CD4-positive, alpha-beta T cell treated with Interleukin-17A for 1 hour (primary cell): ENCODE measurements around the gene LAMC1.

Experiments used
- DNase-seq: peaks from one replicate; pipeline ENCODE4 v3.0.0-alpha.2; 2020

Gene LAMC1

DNA sequence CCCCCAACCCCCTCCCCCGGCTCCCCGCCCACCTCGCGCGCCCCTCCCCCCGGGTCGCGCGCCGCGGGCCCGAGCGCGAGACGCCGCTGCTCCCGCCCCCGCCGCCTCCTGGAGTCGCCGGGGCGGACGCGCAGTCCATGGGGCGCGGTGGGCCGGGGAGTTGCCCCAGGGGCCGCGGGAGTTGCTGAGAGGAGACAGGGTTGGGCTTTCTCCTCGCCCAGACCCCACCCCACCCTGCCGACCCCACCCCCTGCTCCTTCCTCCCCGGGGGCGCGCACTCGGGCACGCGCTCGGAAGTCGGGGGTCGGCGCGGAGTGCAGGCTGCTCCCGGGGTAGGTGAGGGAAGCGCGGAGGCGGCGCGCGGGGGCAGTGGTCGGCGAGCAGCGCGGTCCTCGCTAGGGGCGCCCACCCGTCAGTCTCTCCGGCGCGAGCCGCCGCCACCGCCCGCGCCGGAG is at the start of gene LAMC1:
TSS of gene LAMC1 (plus strand) at position 275 of the 455 bp plus-strand sequence. CDS start 297 bp downstream, outside the sequence.
- DNase-seq, result no peak

DNA sequence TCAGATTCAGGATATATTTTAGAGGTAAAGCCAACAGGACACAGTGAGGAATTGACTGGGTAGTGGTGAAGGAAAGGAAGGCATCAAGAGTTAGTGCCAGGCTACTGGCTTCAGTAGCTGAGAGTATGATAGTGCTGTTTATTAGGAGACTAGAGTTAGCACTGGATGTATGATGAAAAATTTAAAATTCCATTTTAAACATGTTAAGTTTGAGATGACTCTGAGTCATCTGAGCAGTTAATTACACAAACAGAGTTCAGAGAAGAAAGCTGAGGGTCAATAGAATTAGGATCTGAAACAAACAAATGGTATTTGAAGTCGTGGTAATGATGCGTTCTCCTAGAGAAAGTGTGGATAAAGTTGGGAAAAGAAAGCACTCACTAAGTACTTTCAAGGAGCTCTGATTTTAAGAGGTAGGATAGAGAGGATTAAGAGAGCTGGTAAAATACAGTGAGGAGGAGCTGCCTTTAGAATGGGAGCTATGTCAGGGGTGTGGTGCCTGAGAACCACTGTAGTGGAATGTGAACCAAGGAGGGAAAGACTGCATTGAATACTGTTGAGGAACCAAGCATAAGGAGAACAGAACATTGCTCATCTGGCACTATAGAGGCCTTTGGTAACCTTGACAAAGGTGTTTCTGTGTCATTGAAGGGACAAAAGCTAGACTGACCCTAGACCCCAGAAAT is 48.6 kb upstream of the LAMC1 start:
- DNase-seq, result no peak

DNA sequence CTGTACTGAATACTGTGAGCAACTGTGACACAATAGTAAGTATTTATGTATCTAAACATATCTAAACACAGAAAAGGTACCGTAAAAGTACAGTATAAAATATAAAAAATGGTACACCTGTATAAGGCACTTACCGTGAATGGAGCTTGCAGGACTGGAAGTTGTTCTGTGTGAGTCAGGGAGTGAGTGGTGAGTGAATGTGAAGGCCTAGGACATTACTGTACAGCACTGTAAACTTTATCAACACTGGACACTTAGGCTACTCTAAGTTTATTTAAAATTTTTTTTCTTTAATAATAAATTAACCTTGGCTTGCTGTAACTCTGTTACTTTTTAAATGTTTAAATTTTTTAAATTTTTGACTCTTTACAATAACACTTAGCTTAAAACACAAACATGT is 45.7 kb upstream of the LAMC1 start:
- no peak for DNase-seq

DNA sequence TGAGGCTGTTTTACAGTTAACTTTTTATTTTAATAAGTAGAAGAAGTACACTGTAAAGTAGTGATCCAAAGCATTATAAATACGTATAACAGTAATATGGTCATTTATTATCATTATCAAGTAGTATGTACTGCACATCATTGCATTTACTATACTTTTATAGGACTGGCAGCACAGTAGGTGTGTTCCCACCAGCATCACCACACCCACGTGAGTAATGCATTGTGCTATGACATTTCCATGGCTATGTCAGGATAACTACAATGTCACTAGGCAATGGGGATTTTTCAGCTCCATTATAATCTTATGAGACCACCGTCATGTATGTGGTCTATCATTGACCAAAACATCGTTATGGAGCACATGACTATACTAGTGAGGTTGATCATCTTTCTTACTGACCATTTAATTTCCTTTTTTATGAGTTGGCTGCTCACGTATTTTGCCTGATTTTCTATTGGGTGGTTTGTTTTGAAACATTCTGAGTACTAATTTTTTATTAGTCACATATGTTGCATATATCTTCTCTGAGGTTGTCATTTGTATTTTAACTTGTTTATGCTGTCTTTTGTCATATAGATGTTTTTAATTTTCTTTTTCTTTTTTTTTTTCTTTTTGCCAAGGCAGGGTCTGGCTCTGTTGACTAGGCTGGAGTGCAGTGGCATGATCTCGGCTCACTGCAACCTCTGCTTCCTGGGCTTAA is 44.9 kb upstream of the LAMC1 start:
- no peak for DNase-seq

DNA sequence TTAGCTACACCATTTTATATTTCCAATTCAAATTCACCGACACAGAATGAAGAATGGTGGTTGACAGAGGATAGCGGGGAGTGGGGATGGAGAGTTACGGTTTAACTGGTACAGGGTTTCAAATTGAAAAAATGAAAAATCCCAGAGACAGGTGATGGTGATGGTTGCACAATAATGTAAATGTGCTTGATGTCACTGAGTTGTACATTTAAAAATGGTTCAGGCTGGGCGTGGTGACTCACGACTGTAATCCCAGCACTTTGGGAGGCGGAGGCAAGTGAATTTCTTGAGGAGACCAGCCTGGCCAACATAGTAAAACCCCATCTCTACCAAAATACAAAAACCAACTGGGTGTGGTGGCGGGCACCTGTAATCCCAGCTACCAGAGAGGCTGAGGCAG is 39.1 kb upstream of the LAMC1 start:
- DNase-seq, result no peak

DNA sequence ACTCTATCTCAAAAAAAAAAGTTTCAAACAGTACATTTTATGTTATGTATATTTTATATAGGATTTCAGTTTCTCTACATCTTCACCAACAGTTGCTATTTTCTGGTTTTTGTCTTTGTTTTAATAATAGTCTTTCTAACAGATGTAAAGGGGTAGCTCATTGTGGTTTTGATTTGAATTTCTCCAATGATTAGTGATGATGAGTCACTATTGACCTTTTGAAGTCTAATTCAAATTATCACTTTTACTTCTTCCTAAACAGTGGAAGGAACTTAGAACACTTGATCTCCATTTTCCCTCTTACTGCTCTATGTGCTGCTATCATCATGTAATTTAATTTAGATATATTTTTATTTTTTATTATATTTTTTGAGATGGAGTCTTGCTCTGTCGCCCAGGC is 38.6 kb upstream of the LAMC1 start:
- DNase-seq, result no peak

DNA sequence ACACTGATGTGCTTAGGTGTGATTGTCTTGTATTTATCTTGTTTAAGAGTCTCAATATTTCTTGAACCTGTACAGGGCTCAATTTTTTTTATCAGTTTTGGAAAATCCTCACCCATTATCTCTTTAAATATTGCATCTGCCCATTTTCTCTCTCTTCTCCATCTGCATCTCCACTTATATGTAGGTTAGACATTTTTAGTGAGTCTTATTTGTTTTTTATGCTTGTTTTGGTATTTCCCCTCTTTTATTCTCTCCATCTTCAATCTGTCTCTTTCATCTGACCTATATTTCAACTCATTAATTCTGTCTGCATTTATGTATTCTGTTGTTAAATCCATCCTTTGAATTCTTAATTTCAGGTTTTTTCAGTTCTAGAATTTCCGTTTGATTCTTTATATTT is 37.3 kb upstream of the LAMC1 start:
- DNase-seq, result no peak

DNA sequence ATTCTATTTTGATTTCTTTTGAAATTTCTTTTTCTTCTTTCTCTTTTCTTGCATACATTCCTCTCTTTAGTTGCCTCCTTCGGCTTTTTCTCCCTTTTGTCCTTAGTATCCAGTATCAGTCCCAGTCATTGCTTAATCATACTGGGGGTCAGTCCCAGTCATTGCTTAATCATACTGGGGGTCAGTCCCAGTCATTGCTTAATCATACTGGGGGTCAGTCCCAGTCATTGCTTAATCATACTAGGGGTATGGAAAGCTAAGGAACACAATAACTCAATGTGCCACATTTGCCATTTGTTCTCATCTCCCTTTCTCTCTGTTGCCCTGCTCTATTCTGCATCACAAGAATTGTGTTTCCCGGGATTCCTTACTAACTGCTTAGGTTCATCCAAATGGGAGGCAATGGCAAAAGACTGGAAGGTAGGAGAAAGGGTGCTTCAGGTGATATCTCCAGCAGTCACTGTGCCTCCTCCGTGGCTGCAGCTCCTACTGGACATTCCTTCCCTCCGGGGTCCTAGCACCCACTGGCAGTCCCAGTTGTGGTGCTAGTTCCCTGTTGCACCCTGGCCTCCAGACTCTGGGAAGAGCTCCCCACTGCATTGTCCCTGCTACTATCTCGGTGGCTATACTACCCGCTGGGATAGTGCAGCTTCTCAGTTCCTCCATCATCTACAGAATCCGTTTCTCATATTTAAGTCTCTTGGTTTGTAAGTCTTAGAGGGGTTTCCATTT is 32.6 kb upstream of the LAMC1 start:
- no peak for DNase-seq

DNA sequence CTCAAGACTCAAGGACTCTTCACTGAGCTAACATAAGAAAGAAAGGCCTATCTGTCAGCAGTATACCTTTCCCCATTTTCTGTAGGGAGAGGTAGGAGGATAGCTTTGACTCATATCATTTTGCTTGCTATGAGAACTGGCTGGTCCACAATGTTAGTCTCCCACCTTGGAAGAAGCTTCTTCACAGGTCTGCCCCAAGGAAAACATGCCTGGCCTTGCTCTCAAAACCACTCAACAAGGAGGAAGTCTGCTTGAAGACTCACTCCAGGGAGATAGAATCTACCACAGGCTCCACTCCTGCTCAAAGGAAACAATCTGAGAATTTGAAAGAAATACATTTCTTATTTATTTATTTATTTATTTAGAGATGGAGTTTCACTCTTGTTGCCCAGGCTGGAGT is 29.5 kb upstream of the LAMC1 start:
- no peak for DNase-seq

DNA sequence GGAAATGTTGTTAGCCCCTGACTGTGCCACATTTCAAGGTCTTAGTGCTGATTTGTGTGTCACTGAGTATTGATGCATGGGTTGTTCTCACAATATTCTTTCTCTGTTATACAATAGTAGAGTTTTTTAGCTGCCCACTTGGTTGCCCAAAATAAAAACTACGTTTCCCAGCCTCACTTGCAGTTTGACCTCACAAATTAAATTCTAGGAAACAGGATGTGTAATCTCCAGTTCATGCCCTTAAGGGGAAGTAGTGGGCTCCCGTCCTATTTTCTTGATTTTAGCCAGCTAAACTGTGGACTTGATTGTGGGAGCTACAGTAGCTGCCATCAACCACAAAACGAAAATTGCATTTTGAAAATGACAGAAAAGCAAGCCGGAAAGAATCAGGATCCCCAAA is 27.3 kb upstream of the LAMC1 start:
- DNase-seq, result no peak

DNA sequence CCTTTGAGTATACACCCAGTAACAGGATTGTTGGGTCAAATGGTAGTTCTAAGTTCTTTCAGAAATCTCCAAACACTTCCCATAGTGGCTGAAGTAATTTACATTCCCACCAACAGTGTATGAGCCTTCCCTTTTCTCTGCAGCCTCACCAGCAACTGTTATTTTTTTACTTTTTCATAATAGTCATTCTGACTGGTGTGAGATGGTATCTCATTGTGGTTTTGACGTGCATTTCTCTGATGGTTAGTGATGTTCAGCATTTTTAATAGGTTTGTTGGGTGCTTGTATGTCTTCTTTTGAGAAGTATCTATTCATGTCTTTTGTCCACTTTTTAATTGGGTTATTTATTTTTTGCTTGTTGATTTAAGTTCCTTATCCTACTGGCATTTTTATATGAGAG is 26.4 kb upstream of the LAMC1 start:
- no peak for DNase-seq

DNA sequence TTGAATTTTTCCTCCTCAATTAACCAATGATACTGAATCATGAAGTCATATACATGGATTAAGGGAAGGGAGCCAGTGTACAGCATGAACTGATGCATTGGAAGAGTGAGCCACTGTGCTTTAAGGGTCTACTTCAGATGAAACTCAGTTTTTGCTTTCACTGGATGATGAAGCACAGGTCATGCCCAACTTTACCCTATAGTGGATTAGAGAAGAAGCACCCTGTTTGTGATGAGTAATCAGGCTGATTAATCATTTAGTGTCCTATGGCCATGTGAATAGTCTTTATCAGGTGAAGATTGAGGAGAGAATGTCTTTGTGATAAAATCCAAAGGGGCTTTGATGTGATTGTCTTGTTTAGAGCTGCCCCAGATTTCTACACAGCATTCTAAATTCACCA is 24.7 kb upstream of the LAMC1 start:
- DNase-seq, result no peak

DNA sequence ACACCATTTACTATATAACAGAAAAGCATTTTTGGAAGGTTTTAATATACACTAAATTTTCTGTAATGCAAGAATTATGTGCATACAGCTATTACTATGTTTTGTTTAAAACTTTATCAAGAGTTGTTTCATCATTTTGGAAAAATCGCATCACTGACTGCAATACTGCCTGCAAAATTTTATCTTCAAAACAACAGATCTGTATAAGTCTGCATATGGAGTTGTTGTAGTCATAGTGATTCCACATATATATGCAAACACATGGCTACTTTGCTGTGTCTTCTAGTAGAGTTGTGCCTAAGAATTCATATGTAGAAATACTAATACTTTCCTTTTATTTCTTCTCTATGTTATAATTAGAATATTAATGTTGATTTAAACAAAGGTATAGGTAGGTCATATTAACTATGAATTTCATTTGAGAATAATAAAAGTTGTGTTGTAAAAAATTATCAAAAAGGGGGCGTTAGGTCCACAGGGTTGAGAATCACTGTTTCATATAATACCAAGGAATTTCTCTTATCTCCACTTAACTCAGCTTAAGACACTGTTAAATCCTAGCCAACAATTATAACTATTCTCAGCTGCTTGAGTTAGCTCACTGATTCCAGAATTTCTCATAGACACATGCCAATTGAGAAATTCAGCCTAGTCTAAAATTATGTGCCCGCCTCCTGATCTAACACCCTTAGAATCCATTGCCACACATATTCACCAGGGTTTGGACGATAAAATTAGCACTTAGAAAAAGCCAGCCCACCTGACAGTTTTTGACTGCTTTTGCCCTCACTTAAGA is 22.9 kb upstream of the LAMC1 start:
- DNase-seq, result no peak

DNA sequence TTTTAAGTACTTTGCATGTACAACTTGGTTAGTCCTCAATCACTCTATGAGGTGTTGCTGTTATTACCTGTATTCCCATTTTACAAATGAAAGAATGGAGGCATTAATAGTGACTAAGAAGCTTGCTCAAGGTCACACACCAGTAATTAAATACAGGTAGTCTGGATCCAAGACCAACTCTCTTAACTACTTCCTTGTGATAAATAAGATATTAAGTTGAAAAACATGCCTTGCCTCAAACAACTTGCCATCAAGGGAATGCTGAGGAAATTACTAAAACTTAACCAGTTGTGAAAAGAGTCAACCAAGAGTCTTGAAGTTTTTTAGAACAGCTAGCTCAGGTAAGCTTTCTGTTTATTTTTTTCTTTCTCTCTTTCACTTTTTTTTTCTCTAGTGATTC is 21.0 kb upstream of the LAMC1 start:
- DNase-seq, result no peak

DNA sequence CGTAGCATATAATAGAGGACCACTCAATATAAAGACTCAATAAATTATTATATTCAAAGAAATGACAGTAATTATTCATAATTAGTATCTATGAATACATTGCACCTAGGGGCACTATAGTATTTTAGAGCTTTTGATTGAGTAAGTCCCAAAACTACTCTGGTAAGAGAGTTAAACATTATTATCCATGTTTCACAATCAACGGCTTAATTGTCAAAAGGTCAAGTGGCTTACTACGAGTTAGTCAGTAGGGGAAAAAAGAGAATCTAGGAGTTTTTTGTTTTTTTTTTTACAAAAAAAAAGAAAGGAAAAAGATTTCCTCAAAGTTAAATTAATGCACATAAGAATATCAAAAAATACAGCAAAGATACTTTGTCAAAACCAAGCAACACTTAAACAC is 20.4 kb upstream of the LAMC1 start:
- DNase-seq, result no peak

DNA sequence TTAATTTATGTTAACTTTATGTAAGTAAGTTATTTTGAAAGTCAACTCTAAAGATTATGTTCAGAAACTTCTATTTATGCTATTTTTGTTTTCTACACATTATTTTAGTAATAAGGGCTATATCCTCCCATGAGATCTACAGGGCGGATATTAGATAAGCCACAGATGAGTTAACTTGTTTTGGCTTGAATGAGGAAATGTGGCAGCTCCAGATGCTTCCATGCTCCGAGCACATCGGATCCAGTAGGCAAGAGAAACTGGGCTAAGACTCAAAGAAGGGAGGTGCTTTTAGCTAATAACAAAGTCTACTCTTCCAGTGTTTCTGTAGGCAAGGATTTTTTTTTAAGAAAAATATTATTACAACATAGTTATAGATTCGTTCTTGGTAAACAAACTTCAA is 20.0 kb upstream of the LAMC1 start:
- DNase-seq, result no peak

DNA sequence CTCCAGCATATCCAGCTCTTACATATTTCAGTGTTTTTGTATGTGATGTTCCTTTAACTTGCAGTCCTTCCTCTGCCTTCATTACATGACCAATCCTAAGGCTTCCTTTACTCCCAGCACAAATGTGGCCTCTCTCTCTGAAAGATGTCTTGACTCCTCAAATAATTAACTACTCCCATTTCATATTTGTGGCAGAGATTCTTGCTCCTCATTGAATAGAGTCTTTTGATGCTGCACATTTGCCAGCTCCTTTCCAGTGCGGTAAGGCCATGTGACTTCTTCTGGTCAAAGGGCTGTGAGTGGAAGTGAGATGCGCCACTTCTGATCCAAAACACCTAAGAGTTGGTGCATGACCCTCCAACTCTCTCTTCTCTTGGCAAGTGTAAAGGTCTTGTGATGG is 19.1 kb upstream of the LAMC1 start:
- no peak for DNase-seq

DNA sequence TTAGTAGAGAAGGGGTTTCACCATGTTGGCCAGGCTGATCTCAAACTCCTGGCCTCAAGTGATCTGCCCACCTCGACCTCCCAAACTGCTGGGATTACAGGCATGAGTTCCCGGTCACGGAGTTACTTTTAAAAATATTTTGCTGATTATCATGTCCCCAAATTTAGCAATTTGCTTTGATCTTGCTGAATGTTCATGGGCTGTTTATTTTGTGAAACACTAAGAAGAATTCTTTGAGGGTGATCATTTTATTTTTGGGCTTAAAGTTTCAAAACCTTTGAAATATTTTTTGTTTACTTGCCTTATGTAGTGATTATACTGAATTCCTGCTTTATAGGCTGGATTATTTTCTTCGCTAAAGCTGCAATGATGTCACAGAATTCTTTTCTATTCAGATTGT is 11.4 kb upstream of the LAMC1 start:
- DNase-seq, result no peak

DNA sequence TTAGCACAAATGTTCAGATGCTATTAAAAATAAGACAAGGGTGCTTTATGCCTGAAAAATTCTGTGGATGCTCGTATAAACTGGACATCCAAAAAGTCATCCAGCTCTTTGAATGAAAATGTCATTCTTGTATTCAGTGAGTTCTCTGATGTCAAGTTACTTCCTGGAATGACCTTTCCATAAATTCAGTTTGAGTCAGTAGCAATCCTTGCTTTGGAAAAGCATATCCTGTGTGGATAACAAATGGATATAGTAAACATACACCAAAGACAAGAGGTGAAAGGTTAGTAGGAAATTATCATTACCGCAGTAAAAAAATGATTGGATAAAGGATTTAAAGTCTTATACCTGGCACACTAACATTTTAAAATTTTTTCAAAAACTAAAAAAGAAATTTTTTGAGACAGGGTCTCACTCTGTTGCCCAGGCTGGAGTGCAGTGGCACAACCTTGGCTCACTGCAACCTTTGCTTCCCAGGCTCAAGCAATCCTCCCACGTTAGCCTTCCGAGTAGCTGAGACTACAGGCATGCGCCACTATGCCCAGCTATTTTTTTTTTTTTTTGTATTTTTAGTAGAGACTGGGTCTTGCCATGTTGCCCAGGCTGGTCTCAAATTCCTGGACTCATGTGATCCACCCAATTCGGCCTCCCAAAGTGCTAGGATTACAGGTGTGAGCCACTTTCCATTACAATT is 10.8 kb upstream of the LAMC1 start:
- no peak for DNase-seq

DNA sequence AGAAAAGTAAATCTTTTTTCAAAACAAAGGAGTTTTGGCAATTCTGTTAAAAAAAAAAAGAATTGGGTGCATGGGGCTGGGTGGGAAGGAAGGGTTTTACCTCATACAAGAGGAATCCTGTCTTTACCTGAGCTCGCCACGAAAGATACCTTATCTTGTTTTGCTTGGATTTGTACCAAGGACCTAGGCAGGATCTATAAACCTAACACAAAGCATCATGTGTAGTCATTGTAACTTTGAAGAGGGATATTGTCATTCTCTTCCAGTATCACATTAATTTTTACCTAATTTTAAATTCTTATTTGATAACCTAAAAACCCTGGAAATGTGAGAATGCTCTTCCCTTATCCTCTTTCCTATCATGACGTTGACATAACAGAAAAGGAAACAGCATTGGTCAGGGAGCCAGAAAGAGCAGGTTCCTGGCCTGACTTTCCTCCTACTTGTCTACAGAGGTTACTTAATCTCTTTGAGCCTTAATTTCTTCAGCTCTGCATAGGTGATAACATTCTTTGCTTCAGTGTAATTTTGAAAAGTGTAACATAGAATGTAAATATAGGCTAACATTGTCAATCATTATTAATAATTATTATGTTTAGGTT is 4.0 kb upstream of the LAMC1 start:
- no peak for DNase-seq

DNA sequence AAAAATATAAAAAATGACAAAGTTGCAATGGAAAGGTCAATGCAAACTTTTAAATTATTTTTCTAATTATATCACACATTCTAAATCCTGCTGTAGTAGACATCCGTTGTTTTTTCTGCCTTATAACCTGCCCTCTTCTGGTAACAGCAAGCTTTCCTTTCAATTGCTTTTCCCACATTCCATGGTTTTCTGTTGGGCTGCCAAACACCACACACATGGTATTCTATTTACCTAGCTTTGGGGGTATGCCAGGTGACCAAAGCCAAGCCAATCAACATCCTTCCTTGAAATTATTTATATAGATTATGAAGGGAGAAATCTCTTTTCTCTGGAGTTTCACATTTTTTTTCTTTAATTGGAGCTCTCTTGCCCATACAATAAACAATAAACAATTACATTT is 3.4 kb upstream of the LAMC1 start:
- no peak for DNase-seq
